Skeletal muscle cell (primary cell): ENCODE measurements around the gene PAPPA2.
A peak's percentile ranks its signal among the peaks of the same experiment; 100 is the strongest.

Experiments
- DNase-seq: peaks from one replicate; pipeline ENCODE4 v3.0.0-alpha.2; 2010; ENCODE audit warnings: low read depth
- H3K4me3 ChIP-seq: 2 replicates; pipeline ENCODE4 v1.5.1; 2011; ENCODE audit warnings: low read depth, mild to moderate bottlenecking, control low read depth, low read length, moderate library complexity

PAPPA2 gene

GRCh38 chr1:176656257-176656995 lies 193.5 kb downstream of the PAPPA2 start:
- no peak overlapping the region for H3K4me3 ChIP-seq
- DNase-seq = peak; percentile 66

GRCh38 chr1:176669782-176670181 lies 206.8 kb downstream of the PAPPA2 start:
- H3K4me3 ChIP-seq = no peak overlapping the region
- no peak for DNase-seq

- no peak overlapping the region for H3K4me3 ChIP-seq
- DNase-seq = no peak
These were observed 207.9 kb downstream of the PAPPA2 start for GRCh38 chr1:176670853-176671252.

GRCh38 chr1:176682830-176683535 lies 220.0 kb downstream of the PAPPA2 start:
- no peak for DNase-seq
- H3K4me3 ChIP-seq = no peak overlapping the region

- DNase-seq = no peak
These were observed 228.6 kb downstream of the PAPPA2 start for GRCh38 chr1:176691251-176692228.

GRCh38 chr1:176692431-176692830 lies 229.5 kb downstream of the PAPPA2 start:
- no peak for DNase-seq
- H3K4me3 ChIP-seq = no peak overlapping the region

More at GRCh38 chr1:176691251-176692228, 228.6 kb downstream of the PAPPA2 start:
- no peak overlapping the region for H3K4me3 ChIP-seq

GRCh38 chr1:176692988-176693696 lies 230.2 kb downstream of the PAPPA2 start:
- H3K4me3 ChIP-seq = no peak overlapping the region
- no peak for DNase-seq

GRCh38 chr1:176693697-176694329 lies 230.8 kb downstream of the PAPPA2 start:
- no peak overlapping the region for H3K4me3 ChIP-seq
- DNase-seq = peak; percentile 41

- no peak for DNase-seq
- no peak overlapping the region for H3K4me3 ChIP-seq
These were observed 231.7 kb downstream of the PAPPA2 start for GRCh38 chr1:176694713-176695112.

- peak; percentile 77 for DNase-seq
- no peak overlapping the region for H3K4me3 ChIP-seq
These were observed 233.1 kb downstream of the PAPPA2 start for GRCh38 chr1:176696109-176696508.

GRCh38 chr1:176696689-176697088 lies 233.7 kb downstream of the PAPPA2 start:
- H3K4me3 ChIP-seq = no peak overlapping the region
- DNase-seq = no peak

- H3K4me3 ChIP-seq = no peak overlapping the region
- no peak for DNase-seq
These were observed 236.8 kb downstream of the PAPPA2 start for GRCh38 chr1:176699821-176700220.

GRCh38 chr1:176701151-176701866 lies 238.3 kb downstream of the PAPPA2 start:
- no peak overlapping the region for H3K4me3 ChIP-seq
- no peak for DNase-seq

- no peak for DNase-seq
- no peak overlapping the region for H3K4me3 ChIP-seq
These were observed 239.9 kb downstream of the PAPPA2 start for GRCh38 chr1:176702901-176703300.

GRCh38 chr1:176705585-176705984 lies 242.6 kb downstream of the PAPPA2 start:
- no peak for DNase-seq
- no peak overlapping the region for H3K4me3 ChIP-seq

GRCh38 chr1:176717066-176717750 lies 254.2 kb downstream of the PAPPA2 start:
- DNase-seq = no peak
- H3K4me3 ChIP-seq = no peak overlapping the region

GRCh38 chr1:176719447-176719846 lies 256.5 kb downstream of the PAPPA2 start:
- no peak overlapping the region for H3K4me3 ChIP-seq
- no peak for DNase-seq

GRCh38 chr1:176720838-176721237 lies 257.9 kb downstream of the PAPPA2 start:
- H3K4me3 ChIP-seq = no peak overlapping the region
- no peak for DNase-seq
